ENCODE measurements around the gene TACR2. TPM values are rescaled to one million over a fixed set of nuclear protein-coding genes. Genes with fewer than 3 reads are reported as not detected.

The TACR2 gene
- total RNA-seq, 1 donor from 2014 or later = 1.6 TPM

DNA sequence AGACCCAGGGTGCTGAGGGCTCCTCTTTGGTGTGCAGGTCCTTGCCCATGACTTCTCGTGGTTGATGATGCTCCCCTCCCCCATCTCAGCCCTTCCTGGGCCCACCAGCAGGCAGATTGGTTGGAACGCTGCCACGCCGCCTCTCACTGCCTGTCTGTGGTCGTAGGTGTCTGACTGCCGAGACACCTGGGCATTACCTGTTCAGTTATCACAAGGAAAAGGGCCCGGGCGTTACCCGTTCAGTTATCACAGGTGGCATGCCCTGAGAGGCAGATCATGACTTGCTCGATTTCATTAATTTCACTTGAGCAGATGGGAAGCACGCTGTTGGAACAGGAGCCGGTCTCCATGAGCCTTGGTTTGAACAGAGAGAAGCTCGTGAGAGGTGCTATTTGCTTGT lies 42.5 kb downstream of the TACR2 start:
- DNase-seq (ENCODE audit: low spot score) = no peak

DNA sequence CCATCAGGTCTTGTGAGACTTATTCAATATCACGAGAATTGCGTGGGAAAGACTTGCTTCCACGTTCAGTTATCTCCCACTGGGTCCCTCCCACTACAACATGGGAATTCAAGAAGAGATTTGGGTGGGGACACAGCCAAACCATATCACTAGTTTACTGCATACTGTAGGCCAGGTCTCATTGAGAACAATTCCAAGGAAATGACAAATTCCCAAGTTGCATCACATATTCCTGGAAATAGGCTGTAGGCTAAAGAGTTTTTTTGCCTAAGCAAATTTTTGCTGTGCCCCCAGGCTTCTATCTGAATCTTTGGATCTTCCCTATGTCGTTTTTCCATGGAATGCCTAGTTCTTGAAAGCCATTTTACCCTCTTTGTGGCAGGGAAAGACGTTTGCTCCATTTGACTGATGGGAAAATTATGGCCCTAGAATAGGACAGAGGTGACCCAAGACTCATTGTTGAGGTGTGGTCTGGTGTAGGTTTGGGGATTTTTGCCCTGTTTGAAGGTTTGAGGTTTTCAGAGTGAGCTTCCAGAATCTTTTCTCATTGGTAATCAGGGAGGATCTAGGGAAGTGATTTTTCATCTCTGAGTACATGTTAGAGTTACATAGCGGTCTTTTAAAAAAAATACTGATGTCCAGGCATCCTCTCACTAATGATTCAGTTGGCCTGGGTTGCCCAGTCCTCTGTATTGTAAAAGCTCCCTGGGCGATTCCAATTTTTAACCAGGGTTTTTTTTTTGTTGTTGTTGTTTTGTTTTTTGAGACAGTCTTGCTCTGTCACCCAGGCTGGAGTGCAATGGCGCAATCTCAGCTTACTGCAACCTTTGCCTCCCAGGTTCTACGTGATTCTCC lies 44.4 kb downstream of the TACR2 start:
- no peak for DNase-seq (ENCODE audit: low spot score)

DNA sequence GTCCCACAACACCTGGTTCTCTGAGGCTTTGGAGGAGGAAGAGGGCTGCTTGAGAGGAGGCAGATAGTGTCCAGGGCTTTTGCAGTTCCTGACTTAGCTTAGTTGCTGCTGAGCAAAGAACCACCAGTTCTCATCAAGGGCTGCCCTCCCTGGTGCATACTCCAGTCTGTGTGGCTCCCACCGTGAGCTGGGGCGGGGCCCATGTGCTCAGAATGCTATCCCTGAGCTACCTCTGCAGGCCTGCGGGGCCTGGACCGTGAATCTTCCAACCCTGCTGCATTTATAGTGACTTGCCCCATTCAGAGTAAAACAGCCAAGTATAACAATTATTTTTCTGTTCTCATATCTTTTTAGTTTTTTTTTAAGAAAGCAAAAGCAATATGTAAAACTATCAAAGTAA lies 49.2 kb downstream of the TACR2 start:
- DNase-seq (ENCODE audit: low spot score) = no peak

DNA sequence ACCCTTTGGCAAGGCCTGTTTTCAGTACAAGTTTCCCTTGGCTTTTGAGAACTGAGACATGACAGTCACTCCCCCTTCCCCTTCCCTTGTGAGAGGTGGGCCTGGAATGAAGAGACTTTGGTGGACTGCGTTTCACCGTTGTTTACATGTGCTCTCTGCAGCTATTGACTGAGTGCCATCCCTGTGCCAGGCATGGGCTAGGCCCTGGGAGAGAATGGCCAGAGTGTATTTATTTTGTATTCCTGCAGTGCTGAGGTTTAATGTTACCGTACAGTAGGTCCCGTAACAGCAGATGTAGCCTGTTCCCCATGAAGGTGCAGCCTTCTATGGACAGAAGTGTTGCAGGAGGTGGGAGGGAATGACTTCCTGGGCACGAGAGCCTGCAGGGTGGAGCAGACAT lies 50.0 kb downstream of the TACR2 start:
- no peak for DNase-seq (ENCODE audit: low spot score)

DNA sequence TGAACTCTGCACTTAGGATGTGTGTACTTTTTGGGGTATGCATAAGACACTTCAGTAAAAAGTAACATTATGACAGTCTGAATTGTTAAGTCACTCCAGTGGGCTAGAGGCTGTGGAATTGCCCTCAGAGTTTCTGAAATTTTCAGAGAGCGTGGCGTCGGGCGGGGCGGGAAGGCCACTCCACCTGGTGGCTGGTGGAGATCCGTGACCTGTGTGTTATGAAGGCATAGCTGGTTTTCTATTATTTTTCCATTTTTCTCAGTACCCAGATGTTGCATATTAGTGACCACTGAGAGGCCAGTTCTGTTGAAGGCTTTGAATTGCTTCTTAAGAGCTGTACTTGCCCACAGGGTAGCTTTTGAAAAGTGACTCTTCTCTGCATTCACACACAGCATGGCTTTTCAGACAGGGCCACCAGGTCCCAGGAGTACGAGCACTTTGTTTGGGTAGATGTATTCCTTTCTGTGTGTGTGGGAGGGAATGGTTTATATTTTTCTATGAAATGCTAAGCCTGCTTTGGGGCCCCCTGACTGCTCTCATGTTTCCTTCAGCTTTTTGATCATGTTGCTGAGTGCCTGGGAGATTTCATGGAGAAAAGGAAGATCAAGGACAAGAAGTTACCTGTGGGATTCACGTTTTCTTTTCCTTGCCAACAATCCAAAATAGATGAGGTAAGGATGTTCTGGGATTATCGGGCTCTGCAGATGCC lies 52.3 kb downstream of the TACR2 start:
- no peak for DNase-seq (ENCODE audit: low spot score)

DNA sequence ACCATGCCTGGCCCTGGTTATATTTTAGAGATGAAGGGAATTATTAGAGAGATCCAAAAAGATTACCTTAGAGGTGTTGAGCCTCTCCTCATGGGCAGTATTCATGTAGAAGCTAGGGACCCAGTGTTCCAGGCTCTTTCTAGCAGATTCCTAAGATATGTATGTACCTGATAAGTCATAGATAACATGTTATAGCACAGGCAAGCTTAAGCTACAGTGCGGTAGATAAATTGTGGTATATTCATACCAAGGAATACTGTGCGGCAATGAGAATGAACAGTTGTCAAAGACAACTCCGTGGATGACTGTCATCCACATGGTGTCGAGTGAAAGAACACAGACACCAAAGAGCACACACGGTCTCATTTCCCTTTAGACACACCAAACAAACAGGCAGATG lies 53.1 kb downstream of the TACR2 start:
- no peak for DNase-seq (ENCODE audit: low spot score)

DNA sequence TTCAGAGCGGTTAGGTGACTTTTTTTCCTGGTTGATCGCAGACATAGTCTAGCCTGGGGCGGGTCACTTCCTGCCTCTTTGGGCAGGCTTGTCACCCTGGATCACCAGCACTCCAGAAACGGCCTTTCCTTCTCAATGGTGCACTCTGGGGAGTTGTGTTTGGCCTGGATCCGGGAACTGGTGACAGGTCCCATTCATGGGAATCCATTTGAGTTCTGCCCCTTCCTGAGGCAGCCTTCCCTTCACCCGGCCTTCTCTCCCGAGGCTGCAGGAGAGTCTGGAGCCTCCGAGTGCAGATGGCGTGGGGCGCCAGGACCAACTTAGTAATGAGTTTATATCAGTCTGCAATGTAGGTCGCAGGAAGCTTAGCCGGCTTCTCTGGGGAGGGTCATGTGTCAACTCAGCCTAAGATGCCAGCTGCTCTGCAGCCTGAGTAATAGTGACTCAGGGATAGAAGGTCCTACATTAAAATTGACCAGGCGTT lies 54.2 kb downstream of the TACR2 start:
- peak; percentile 40 for DNase-seq (ENCODE audit: low spot score)

DNA sequence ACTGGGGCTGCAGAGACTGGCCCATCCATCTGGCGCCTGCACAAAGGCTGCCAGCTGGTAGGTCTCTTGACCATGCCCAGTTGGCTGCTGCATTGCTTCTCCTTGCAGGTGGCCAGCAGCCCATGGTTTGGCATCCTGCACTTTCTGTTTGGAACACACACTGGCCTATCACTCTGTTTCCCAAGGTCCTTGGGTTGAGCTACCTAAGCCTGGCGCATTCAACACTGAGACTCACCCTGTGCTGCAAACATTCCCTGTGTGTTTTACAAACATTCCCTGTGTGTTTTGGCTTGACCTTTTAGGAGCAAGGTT lies 55.5 kb downstream of the TACR2 start:
- no peak for DNase-seq (ENCODE audit: low spot score)

DNA sequence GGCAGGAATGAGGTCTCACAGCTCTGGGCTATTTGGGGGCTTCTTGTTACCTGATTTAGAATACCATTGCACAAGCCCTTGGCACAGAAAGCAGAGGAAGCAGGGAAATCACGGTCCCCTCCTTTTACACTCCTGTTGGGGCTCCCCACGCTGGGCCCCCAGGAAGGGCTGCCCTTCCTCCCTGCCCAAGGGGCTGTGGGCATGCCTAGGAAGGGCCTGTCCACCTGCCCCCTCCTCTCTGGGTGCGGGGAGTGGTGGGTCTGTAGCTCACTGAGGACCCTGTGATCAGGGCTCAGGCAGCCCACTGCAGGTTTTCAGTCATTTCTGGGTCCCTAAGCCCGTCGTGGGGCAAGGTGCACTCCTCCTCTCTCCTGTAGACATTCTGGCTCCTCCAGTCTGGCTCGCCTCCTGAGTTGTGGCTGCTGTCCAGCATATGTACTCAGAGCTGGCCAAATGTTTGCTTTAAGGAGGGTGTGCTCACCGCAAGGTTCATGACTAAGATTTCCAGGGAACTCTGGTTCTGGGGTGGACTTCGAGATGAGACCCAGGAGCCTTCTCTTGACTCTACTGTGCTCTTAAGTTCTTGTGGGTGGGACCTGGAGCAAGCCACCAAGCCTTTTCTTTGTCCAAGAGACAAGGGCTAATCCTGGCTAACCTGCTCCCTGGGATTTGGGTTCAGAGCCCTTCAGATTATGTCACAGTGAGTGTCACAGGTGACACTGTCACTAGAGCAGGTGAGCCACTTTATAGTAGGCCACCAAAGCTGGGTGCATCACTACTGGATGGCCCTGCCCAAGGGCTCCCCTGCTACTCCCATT lies 56.0 kb downstream of the TACR2 start:
- peak; percentile 89 for DNase-seq (ENCODE audit: low spot score)

DNA sequence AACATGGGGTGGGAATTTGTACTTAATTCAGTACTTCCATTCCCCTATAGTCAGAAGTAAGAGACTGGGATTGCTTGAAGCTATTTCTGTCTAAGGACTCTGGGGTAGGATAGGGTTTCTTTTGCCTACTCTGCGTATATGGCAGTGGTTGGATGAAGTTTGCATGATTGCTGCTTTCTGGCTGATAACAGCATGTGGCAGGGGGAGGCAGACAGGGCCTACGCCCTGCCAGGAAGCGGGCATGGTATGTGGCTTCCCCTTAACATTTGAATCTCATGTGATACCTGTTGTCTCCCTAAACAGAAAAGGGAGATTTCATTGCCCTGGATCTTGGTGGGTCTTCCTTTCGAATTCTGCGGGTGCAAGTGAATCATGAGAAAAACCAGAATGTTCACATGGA lies 57.1 kb downstream of the TACR2 start:
- no peak for DNase-seq (ENCODE audit: low spot score)

DNA sequence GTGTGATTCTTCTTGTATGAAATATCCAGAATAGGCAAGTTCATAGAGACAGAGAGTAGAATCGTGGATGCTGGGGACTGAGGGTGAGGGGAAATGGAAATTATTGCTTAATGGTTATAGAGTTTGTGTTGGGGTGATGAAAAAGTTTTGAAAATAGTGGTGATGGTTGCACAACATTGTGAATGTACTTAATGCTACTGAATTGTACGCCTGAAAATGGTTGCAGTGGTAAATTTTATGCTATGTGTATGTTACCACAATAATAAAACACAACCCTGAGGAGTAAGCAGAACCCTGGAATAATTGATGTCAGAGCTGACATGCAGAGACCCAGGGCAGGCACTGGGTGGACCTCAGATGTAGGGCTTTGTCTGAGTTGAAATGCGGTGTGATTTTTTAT lies 57.6 kb downstream of the TACR2 start:
- no peak for DNase-seq (ENCODE audit: low spot score)

DNA sequence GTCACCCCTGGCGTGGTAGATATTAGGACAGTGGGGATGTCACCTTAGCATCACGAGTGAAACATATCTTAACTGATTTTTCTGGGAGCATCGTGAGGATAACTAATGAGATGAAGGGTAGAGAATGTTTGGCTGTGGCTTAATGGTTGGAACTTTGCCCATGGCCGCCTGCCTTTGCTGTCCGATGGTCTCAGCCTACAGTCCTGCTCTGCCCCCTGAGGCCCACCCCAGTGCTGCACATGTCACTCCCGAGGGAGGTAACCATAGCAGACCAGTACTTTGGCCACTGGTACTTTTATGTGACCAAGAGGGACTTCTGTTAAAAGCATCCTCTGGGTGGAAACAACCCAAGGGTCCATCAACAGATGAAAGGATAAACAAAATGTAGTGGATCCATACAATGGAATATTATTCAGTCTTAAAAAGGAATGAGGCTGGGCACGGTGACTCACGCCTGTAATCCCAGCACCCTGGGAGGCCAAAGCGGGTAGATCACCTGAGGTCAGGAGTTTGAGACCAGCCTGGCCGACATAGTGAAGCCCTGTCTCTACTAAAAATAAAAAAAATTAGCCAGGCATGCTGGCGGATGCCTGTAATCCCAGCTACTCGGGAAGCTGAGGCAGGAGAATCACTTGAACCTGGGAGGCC lies 58.4 kb downstream of the TACR2 start:
- no peak for DNase-seq (ENCODE audit: low spot score)

DNA sequence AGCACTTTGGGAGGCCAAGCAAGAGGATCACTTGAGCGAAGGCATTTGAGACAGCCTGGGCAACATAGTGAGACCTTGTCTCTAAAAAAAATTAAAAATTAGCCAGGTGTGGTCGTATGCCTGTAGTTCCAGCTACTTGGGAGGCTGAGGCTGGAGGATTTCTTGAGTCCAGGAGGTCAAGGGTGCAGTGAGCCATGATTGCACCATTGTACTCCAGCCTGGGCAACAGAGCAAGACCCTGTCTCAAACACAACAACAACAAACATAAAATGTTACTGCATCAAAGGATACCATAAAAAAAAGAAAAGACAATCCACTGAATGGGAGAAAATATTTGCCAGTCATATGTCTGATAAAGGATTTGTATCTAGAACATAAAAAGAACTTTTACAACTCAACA lies 60.5 kb downstream of the TACR2 start:
- no peak for DNase-seq (ENCODE audit: low spot score)

DNA sequence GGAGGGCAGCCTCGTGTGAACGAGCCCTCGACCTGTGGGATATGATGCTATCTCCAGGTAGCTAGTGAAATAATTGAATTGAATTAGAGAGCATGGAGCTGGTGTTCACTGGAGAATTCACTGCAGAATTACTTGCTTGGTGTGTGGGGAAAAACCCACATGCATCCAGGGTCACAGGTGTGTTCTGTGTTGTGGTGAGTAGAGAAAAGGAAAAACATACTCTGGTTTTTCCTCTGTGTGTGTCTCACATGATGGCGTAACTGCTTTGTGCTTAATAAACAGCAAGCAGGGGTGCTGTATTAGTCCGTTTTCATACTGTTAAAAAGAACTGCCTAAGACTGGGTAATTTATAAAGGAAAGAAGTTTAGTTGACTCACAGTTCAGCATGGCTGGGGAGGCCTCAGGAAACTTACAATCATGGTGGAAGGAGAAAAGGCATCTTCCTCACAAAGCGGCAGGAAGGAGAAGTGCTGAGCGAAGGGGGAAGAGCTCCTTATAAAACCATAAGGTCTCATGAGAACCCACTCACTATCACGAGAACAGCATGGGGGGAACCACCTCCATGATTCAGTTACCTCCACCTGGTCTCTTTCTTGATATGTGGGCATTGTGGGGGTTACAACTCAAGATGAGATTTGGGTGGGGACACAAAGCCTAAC lies 62.6 kb downstream of the TACR2 start:
- DNase-seq (ENCODE audit: low spot score) = no peak

Other genes starting within 250 kb of the TACR2 start
- gene SUPV3L1, start 236.7 kb downstream of the TACR2 start, total RNA-seq = 21.8 TPM
- gene HKDC1, start 196.6 kb downstream of the TACR2 start, total RNA-seq = 41.2 TPM
- gene HK1, start 138.4 kb downstream of the TACR2 start, total RNA-seq = 70.7 TPM
- 108 TPM for gene TSPAN15, start 34.5 kb upstream of the TACR2 start, total RNA-seq
- gene NEUROG3, start 156.5 kb upstream of the TACR2 start, total RNA-seq = not detected
- 4.0 TPM for gene FAM241B, start 213.3 kb upstream of the TACR2 start, total RNA-seq

All from mucosa of gallbladder (tissue), 1 donor.